Measurements from ENCODE around the gene SVOP.

The SVOP gene

GRCh38 chr12:108935159-108935763 is 85.6 kb downstream of the SVOP start:
- no peak for DNase-seq (ENCODE audit: low read depth)

DNA sequence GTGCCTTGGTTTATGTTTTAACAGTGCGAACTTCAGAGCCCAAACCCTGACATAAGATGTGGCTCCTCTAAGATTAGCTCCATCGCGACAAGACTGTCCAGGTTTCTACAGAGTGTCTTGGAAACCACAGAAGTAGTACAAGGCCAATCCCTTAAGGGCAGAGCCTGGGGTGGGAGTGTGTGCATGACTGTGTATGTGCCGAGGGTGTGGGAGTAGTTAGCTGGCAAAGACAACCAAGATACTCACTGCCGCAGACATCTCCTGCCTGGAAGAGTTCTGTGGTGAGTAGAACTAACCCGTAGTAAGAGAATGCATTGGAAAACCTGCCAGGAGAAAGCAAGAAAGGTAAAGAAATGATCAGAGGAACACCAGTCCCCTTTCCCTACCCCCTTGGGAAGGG is 86.9 kb downstream of the SVOP start:
- no peak for DNase-seq (ENCODE audit: low read depth)

DNA sequence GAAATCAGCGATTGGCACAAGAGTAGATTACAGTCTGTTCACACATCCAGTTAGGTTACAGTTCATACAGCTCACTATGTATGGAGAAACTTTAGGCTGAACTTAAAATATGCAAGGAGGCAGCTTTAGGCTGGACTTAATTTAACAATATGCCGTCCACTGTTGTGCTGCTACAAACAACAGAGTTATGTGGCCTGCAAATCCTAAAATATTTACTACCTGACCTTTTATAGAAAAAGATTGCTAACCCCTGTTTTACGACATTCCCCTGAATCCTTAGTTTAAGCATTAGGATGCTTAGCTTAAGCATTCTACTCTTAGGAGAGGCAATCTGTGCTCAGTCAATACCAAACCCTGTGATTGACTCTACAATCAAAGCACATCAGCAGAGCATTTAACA is 90.1 kb downstream of the SVOP start:
- no peak for DNase-seq (ENCODE audit: low read depth)

GRCh38 chr12:108930155-108930554 is 90.7 kb downstream of the SVOP start:
- no peak for DNase-seq (ENCODE audit: low read depth)

- no peak for DNase-seq (ENCODE audit: low read depth)
These were observed 92.2 kb downstream of the SVOP start for GRCh38 chr12:108928695-108929094.

- no peak for DNase-seq (ENCODE audit: low read depth)
These were observed 98.0 kb downstream of the SVOP start for GRCh38 chr12:108922918-108923317.

- DNase-seq (ENCODE audit: low read depth) = no peak
These were observed 98.9 kb downstream of the SVOP start for GRCh38 chr12:108921946-108922345.

GRCh38 chr12:108918960-108919642 is 101.8 kb downstream of the SVOP start:
- no peak for DNase-seq (ENCODE audit: low read depth)

GRCh38 chr12:108918206-108918605 is 102.7 kb downstream of the SVOP start:
- DNase-seq (ENCODE audit: low read depth) = no peak

DNA sequence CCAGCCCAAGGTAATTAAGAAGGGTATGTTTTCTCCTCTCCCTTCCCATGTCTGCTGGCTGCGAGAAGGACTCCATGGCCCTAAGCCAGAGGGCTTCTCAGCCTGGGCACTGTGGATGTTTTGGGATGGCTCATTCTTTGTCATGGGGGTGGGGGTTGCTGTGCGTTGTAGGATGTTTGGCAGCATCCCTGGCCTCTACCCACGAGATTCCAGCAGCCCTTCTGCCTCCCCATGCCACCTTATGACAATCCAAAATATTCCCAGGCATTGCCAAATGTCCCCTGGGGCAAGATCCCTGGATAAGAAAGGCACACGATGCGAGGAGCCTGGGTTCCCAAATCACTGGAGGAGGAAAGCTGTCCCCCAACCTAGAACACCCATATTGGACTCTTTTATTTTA is 104.5 kb downstream of the SVOP start:
- DNase-seq (ENCODE audit: low read depth) = no peak

GRCh38 chr12:108915632-108916133 is 105.2 kb downstream of the SVOP start:
- DNase-seq (ENCODE audit: low read depth) = no peak

DNA sequence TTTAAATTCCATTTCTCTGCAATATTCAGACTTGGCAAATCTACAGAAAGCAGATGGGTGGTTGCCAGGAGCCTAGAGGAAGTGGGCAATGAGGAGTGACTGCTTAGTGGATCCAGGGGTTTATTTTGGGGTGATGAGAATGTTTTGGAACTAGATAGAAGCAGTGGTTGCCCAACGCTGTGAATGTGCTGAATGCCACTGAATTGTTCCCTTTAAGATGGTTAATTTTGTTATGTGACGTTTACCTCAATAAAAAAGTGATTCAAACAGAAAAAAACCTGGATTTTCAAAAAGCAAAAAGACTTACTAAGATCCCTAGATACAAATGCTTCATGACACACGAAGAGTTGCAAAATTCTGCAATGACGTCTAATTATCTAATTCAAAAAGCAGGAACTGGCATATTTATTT is 106.7 kb downstream of the SVOP start:
- DNase-seq (ENCODE audit: low read depth) = no peak

DNA sequence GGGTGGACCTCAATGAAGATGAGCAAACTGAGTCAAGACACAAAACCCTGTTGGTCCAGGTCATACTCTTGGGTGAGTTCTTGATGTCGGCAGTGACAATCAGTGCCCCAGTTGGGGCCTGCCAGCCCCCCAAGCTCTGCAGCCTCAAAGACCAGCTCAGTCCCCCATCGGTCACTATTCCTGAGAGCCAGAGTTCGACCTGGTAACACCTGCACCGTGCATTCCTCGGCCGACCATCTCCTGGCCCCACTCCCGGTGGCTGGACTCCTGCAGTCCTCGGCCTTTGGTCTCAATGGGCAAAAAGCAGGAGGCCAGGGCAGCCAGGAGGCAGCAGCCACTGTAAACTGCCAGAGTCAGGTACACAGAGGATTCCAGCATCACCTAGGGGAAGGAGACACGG is 108.5 kb downstream of the SVOP start:
- no peak for DNase-seq (ENCODE audit: low read depth)

GRCh38 chr12:108911915-108912314 is 109.0 kb downstream of the SVOP start:
- no peak for DNase-seq (ENCODE audit: low read depth)

- no peak for DNase-seq (ENCODE audit: low read depth)
These were observed 110.5 kb downstream of the SVOP start for GRCh38 chr12:108910336-108910735.

DNA sequence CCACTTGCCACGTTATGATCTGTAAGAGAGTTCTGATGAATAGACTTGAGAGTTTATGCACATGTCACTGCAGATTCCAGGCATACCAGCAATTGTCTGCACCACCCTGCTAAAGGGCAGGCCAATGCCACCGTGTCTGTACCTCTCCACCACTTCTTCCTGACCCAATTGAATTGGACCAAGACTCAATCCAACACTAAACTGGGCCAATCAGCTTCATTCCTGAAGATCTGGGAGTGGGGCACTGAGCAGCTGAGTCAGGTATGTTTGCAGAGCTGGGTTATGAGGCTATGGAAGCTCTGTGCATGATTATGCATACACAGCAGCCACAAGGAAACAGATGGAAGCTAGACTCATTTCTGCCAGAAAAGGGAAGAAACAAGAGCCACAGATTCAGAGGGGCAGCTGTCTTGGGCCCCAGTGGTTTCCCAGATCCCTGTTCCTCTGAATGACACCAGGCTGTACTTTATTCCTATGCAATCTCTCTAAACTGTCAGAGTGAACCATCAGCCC is 113.0 kb downstream of the SVOP start:
- DNase-seq (ENCODE audit: low read depth) = no peak

DNA sequence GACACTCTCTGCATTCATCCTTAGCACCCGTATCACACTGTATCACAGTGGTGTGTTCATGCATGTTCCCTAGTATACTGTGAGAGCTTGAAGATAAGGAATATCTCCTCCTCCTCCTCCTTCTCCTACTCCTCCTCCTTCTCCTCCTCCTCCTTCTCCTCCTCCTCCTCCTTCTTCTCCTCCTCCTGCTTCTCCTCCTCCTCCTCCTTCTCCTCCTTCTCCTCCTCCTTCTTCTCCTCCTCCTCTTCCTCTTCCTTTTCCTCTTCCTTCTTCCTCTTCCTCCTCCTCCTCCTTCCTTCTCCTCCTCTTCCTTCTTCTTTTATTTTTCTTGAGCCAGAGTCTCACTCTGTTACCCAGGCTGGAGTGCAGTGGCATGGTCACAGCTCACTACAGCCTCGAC is 113.9 kb downstream of the SVOP start:
- DNase-seq (ENCODE audit: low read depth) = no peak

- no peak for DNase-seq (ENCODE audit: low read depth)
These were observed 115.1 kb downstream of the SVOP start for GRCh38 chr12:108905725-108906124.

GRCh38 chr12:108899145-108899544 is 121.7 kb downstream of the SVOP start:
- DNase-seq (ENCODE audit: low read depth) = no peak

DNA sequence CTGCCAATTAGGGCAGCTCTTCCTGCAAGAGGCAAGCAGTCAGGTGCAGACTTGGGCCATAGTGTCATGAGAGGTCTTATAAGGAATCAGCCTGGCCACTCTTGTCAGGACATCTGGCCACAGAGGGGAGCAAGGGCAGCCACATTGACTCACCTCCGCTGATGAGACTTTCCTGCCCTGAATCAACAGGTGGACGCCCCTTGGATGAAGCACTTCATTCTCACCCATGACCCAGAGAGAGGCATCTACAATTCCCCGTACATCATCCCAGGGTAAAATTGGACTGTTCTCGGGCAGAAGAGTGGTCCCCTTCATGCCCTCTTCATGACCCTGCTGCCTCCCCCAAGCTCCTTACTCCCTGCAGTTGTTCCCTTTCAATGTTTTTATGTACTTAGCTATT is 124.1 kb downstream of the SVOP start:
- DNase-seq (ENCODE audit: low read depth) = no peak

GRCh38 chr12:108896336-108896735 is 124.5 kb downstream of the SVOP start:
- DNase-seq (ENCODE audit: low read depth) = no peak

- DNase-seq (ENCODE audit: low read depth) = no peak
These were observed 125.6 kb downstream of the SVOP start for GRCh38 chr12:108895220-108895802.

GRCh38 chr12:108890208-108890607 is 130.7 kb downstream of the SVOP start:
- no peak for DNase-seq (ENCODE audit: low read depth)

Measured in activated T-helper 9 cell treated with anti-CD3 and anti-CD28 coated beads, Interleukin-2, amount 50 U/mL, for 16 hours (primary cell).